ENCODE data around the gene CTNNBL1. TPM values are rescaled to one million over a fixed set of nuclear protein-coding genes. Genes with fewer than 3 reads are reported as not detected.

Gene CTNNBL1
- total RNA-seq, 1 experiment from 2014 or later = 44.7 TPM

- no peak for DNase-seq (ENCODE audit: low read depth)
Observed at GRCh38 chr20:37878835-37879599, 185.2 kb downstream of the CTNNBL1 start.

DNA sequence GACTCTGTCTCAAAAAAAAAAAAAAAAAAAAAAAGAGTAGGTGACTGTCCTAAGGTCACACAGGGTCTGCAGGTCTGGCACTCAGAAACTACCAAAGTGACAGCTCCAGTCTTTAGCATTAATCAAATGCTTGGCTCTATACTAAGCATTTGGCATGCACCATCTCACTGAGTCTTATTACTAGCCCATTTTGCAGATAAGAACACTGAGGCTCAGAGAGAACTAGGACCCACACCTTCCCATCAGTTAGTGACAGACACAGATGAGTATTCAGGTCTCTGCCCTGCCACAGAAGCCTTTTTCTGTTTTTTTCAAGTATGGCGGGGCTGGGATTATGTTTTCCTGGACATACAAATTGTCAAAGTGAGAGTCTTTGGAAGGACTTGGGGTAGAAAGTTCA, 186.0 kb downstream of the CTNNBL1 start:
- DNase-seq (ENCODE audit: low read depth) = no peak

- DNase-seq (ENCODE audit: low read depth) = no peak
Observed at GRCh38 chr20:37880726-37881591, 187.1 kb downstream of the CTNNBL1 start.

- no peak for DNase-seq (ENCODE audit: low read depth)
Observed at GRCh38 chr20:37881601-37882343, 187.9 kb downstream of the CTNNBL1 start.

DNA sequence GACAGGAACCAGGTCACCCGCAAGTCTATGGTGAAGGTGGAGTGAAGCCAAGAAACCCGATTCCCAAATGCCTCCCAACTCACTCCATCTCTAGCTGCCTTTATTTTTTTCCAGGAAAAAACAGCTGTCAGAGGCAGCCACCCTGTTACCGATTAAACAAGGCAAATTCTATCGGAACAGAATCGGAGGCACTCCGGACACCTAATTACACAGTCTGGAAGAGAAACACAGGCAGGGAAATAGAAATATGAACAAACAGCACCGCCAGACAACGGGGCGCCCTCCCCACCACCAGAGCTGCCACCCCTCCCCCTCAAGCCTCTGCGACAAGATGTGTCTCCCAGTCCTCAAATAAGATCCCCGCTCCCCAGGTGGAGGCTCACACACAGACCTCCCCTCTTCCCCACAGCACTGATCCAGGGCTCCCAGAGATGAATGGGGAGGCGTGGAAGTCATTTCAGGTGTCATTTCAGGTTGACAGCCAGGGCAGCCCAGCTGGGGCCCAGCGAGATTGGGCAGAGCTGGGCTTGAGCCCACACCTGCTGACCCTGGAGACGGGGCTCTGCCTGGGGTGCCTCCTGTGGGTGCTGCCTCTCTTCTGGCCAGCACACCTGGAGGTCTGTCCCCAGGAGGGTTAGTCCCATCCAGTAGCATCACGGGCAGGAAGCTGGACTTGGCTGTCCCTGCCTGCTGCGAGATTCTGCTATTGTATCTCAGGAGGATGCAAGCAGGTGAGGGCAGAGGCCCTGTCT, 189.3 kb downstream of the CTNNBL1 start:
- no peak for DNase-seq (ENCODE audit: low read depth)

GRCh38 chr20:37885042-37885441, 191.2 kb downstream of the CTNNBL1 start:
- no peak for DNase-seq (ENCODE audit: low read depth)

DNA sequence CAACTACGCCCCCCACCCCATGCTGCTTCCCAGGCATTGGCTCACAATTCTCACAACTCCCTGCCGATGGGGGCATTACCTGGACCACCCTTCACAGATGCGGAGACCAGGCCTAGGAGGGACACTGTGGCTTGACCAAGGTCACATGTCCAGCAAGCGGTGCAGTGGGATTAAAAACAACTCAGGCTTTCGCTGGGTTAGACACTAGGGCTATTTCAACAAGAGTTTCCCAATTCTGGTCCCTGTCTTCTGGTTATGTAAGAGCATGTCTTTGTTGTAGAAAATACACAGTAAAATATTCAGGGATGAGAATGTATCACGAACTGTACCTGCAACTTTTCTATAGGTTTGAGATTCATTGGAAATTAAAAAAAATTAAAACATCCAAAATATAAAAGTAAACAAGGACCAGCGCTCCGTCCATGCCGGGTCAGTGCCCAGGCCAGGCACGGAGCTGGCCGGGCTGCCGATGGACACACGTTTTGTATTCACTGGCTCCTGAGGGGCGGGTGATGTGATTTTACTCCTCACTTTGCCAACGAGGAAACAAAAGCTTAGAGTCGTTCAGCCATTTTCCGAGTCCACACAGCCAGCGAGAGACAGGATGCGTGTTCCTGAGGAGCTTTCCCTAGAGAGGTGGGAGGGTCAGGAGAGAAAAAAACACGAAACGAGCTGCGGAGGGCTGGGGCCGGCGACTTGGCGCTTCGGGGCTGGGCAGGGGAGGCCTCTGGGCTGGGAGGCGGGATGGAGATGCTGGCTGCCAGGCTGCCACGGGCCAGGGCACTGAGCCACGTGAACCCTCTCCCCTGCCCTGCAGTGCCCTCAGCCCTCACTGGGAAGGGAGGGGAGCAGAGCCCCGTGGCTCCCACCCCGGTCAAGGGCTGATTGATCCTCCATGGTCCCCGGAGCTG, 192.0 kb downstream of the CTNNBL1 start:
- DNase-seq (ENCODE audit: low read depth) = no peak

- DNase-seq (ENCODE audit: low read depth) = peak; percentile 32
Observed at GRCh38 chr20:37886851-37887297, 193.0 kb downstream of the CTNNBL1 start.

DNA sequence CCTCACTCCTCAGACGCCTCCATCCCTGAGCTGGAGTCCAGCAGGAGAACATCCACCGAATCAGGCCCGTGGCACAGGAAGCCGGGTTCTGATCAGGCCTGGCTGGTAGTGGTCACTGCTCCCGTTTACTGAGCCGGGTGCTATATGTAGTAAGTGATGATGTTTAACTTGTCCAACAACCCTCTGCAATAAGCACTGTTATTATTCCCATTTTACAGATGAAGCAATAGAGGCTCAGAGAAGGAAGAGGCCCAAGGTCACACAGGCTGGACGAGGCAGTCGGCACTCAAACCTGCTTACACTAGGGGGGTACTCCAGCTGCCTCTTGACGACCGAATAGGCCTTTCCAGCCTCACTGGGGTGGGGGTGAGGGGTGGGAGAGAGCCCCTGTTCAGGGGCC, 194.8 kb downstream of the CTNNBL1 start:
- no peak for DNase-seq (ENCODE audit: low read depth)

DNA sequence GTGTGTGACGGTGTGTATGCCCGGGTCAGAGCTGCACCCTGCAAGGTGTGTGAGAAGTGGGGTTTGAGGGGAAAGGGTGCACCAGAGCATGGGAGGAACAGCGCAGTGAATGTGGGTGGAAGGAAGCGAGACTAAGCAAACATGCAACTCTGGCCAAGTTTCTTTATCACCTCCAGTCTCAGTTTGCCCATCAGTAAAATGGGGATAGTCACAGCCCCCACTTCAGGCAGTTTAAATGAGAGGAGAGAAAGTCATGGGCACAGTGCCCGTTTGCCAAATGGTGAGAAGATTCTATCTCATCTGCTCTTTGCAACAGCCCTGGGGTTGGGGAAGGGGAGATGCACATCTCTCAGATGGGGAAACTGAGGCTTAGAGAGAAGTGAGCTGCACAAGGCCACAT, 196.3 kb downstream of the CTNNBL1 start:
- no peak for DNase-seq (ENCODE audit: low read depth)

DNA sequence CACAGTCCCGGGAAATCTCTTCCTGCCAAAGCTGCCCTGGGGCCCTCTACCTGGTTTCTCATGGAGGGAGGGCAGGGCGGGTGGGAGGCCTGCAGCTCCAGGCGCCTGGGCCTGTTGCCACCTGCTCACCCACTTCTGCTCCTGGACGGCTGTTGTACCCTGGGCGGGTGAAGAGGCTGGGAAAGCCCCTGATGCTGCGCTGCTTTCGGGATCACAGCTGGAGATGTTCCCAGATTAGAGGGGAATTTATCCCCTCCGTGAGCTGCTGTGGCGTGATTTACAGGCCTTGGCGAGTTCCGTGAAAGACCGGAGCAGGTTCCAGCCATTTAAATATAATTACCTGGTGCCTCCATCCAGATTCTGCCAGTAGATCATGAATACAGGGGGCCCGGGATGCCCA, 196.8 kb downstream of the CTNNBL1 start:
- no peak for DNase-seq (ENCODE audit: low read depth)

GRCh38 chr20:37892001-37892400, 198.2 kb downstream of the CTNNBL1 start:
- DNase-seq (ENCODE audit: low read depth) = no peak

- DNase-seq (ENCODE audit: low read depth) = no peak
Observed at GRCh38 chr20:37893566-37894241, 199.9 kb downstream of the CTNNBL1 start.

- no peak for DNase-seq (ENCODE audit: low read depth)
Observed at GRCh38 chr20:37894454-37894853, 200.6 kb downstream of the CTNNBL1 start.

DNA sequence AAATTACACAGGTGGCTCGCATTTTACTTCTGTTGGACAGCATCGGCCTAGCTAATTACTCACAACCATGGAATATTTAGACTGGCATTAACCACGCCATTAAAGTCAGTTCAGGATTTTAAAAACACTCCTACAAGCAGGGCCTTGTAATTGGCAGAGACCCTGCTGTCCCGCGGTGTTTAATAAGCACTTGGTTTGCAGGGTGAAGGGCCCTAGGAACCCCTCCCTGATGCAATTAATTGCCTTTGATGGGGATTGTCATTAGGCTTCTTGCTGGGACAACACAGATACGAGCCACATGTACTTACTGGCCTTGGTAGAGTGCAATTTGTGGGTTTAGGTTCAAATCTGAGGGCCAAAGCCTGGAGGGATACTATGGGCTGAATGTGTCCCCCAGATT, 201.3 kb downstream of the CTNNBL1 start:
- DNase-seq (ENCODE audit: low read depth) = no peak

GRCh38 chr20:37896932-37897548, 203.2 kb downstream of the CTNNBL1 start:
- DNase-seq (ENCODE audit: low read depth) = peak; percentile 82

GRCh38 chr20:37898233-37899104, 204.6 kb downstream of the CTNNBL1 start:
- peak; percentile 44 for DNase-seq (ENCODE audit: low read depth)

All from Daoy (cell line).